Right ventricle myocardium superior (tissue), 1 donor: ENCODE data around the gene MORN5. TPM values are rescaled to one million over a fixed set of nuclear protein-coding genes. Genes with fewer than 3 reads are reported as not detected.

Source experiments
- ATAC-seq: fragments of 200-7000 bp; cut with Tn5 transposase; one replicate; pipeline ENCODE4 v1.9.1; 2020; ENCODE audit warnings: mild to moderate bottlenecking; ENCODE audit not compliant: poor library complexity
- DNase-seq: peaks from one replicate; pipeline ENCODE4 v3.0.0-alpha.2; 2020
- intact Hi-C: fragments of 100-400 bp; cut with DNase I; formaldehyde crosslinking; loops from one replicate; pipeline ENCODE4 v1.11.2; 2022
- microRNA-seq: library from miRNA; unstranded; fragments of <30 nt; microRNA quantifications from one replicate; pipeline ENCODE4 v1.2.0, GENCODE V29; 2020
- total RNA-seq: library from RNA; stranded (reverse); fragmentation: NEBNext Ultra II Directional; extraction: Animal tissue kit (Norgen Biotek cat#: 25700); gene quantifications from one replicate; pipeline ENCODE4 v1.2.1, GENCODE V29; 2021
- donor health status: DM: no; HTN: yes; CAD: no; lungs with severe emphysema.

The MORN5 gene
- total RNA-seq, 1 donor from 2014 or later, result not detected

DNA sequence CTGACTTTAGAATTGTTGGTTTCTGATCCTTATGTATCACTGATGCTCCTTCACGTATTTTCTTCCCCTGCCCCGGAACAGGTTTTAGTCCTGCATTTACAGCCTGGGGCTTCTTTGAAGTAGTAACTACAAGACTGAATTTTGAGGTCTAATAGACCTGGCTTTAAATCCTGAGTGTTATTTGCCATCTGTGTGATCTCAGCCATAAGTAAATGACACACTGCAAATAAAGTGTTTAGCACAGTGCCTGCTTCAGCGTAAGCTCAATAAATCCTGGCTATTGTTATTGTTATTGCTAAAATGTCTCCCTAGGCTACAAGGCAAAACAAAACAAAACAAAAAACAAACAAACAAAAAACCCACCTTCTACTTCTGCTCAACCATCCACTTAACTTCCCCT, 84.6 kb downstream of the MORN5 start:
- intact Hi-C loops, result no loop called here
- DNase-seq (no peak), ATAC-seq (no peak)

DNA sequence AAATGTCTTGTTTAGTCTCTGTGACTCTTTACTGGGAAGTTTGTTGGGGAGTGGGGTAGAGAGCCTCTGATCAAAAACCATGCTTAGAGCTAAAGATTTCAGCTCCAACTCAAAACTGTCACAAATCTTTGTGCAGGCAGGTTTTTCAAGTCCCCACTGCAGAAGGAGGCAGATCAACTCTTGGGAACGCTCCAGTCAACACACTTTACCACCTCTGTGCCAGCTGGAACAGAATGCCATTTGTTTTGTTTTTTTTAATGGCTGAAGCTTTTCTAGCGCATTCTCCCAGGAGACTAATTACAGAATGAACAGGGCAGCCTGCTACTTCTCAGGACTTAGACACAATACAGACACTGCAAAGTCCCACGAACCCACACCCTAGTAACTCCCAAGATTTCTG, 87.0 kb downstream of the MORN5 start:
- DNase-seq (no peak), ATAC-seq (no peak)
- intact Hi-C loops, result no loop called here

DNA sequence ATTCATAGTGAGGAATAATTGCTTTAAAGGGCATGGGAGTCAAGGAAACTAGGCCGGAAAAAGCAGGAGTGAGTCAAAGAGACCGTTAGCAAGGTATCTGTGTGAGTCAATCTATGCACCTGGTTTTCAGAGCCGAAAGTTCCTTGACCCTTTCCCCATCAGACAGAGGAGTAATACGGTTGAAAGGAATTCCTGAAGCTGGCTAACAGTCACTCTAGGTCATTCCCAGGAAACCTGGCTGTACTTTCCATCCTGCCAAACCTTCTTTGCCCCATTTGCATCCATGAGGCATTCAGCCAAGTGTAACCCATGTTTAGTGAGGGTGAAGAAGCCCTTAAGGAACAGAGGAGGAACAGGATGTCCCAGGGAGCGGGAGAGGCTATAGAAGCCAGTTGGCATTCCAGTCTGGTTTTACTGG, 88.7 kb downstream of the MORN5 start:
- DNase-seq, result no peak
- intact Hi-C loops, result no loop called here
- ATAC-seq, result no peak

Small RNA genes lying within 50 kb of the gene (microRNA-seq; reads per million reads assigned to microRNA genes)
- gene MIR4478, result not detected

Other genes starting within 250 kb of the MORN5 start
- 5.0 TPM for gene TTLL11, start 66.6 kb upstream of the MORN5 start, total RNA-seq
- gene NDUFA8, start 129 bp upstream of the MORN5 start, total RNA-seq, result 294 TPM
- gene LHX6, start 69.0 kb downstream of the MORN5 start, total RNA-seq, result 3.4 TPM
- gene RBM18, start 104.9 kb downstream of the MORN5 start, total RNA-seq, result 37.3 TPM
- 35.7 TPM for gene MRRF, start 105.0 kb downstream of the MORN5 start, total RNA-seq
- gene PTGS1, start 211.1 kb downstream of the MORN5 start, total RNA-seq, result 4.0 TPM